GM18498 (cell line): ENCODE measurements around the gene SCAMP4.

Experiments used
- ATAC-seq: cut with Tn5 transposase; IDR thresholded peaks from one replicate; pipeline ENCODE4 v1.9.1; 2021; ENCODE audit warnings: mild to moderate bottlenecking, moderate library complexity; ENCODE audit not compliant: unreplicated experiment

SCAMP4 gene

DNA sequence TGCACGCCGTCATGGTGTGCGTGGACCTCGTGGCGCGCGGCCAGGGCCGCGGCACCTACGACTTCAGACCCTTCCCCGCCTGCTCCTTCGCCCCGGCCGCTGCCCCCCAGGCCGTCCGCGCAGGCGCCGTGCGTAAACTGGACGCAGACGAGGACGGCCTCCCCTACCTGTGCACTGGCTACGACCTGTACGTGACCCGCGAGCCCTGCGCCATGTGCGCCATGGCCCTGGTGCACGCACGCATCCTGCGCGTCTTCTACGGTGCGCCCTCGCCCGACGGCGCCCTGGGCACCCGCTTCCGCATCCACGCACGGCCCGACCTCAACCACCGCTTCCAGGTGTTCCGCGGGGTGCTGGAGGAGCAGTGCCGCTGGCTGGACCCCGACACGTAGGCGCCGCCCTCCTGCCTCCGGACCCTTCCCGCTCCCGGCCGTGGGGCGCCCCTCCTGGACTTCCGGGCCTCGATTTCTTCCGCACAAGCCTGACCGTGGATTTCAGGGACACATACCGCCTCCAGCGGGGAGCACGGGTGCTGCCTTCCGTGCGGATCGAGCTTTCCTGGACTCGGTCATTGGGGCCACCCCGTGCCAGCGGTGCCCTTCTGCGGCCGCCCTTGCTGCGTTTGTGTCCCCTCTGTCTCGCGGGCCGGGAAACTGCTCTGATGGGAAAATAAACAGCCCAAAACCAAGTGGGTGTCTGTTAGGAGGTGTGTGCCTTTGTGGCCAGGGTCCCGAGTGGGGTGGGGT is 7.7 kb downstream of the SCAMP4 start:
- ATAC-seq: no peak

DNA sequence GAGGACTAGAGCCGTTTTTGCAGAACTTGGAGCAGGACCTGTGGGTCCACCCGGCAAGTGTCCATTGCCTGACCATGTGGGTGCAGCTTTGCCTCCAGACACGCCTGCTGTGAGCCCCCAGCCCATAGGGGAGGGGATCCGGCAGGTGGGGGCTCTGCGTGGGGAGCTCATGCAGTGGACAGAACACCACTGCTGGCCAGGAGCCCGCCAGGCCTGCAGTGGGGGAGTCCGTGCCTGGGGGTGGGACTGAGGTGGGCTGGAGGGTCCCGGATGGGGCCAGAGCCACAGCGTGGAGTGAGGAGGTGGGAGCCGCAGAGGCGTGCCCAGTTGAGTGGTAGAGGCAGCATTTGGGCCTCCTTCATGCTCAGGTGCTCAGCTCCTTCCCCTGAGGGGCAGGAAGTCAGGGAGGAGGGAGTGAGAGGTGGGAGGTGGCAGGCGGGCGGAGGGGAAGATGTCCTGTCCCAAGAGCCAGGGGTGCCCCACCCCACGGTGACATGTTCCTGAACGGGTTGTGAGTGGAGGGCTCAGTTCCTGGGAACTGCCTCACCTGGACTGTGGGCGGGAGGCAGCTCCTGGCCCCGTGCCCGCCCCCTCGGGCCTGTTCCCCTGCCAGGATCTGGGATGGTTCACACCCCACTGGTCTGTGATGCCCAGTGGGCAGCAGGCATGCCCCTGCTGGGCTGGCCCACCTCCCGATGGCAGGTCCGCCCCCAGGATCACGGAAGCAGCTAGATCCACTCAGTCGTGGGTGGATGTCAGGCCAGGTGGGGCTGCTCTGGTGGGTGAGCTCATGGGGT is 8.8 kb downstream of the SCAMP4 start:
- no peak for ATAC-seq

DNA sequence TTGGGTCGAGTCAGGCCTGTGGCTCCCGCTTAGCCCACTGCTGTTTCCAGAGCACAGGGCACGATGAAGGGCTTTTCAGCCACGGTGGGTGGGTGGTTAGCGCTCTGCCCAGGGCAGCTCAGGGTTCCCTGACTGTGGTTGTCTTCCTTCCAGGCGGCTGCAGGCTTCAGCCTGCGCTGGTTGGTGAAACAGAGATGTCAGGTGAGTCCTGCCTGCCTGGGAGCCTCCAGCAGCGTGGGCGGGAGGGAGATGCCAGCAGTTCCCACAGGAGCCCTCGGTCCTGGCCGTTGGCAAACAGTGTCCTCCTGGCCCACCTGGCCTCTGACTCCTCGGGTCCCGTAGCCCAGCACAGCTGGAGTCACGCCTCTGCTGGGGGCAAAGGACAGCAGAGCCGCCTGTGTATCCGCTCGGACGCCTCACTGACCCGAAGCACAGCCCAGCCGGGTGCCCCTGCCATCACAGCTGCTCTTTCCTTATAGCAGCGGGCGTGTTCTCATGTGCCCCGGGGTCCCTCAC is 9.7 kb downstream of the SCAMP4 start:
- ATAC-seq: no peak

DNA sequence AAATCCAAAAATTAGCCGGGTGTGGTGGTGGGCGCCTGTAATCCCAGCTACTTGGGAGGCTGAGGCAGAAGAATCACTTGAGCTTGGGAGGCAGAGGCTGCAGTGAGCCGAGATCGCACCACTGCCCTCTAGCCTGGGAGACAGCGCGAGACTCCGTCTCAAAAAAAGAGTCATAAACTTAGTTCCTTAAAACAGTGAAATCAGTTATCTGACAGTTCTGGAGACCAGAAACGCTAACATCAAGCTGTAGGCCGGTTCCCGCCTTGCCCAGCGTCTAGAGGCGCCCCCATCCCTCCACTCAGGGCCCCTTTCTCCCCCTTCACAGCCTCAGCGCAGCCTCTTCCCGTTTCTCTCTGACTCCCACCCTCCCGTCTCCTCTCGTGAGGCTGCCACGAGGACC is 11.9 kb downstream of the SCAMP4 start:
- no peak for ATAC-seq

DNA sequence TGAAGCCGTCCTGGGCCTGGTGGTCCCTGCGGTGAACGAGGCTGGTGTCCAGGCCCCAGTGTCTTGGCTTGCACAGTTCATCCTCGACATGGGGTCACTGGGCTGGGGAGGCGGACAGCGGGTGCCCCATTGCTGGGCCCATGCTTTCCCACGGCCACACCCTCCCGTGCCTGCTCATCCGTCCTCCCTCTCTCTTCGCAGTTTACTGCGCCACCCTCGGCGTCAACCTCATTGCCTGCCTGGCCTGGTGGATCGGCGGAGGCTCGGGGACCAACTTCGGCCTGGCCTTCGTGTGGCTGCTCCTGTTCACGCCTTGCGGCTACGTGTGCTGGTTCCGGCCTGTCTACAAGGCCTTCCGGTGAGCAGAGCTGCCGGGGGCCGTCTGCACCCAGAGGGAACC is 12.7 kb downstream of the SCAMP4 start:
- no peak for ATAC-seq

DNA sequence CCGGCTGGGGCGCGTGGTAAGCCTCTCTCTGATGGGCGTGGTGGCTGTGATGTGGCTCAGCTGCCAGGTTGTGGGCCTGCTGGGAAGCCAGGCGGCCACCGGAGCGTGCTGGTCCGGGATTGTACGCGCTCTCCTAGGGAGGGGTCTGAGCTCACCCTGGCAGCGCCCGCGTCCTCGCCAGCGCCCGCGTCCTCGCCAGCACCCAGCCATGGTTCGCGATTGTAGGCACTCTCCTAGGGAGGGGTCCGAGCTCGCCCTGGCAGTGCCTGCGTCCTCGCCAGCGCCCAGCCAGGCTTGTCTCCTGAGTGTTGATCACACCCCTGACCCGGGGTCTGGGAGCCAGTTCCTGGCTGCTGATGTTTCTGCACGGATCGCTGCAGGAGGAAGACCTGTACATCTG is 13.8 kb downstream of the SCAMP4 start:
- ATAC-seq: no peak

DNA sequence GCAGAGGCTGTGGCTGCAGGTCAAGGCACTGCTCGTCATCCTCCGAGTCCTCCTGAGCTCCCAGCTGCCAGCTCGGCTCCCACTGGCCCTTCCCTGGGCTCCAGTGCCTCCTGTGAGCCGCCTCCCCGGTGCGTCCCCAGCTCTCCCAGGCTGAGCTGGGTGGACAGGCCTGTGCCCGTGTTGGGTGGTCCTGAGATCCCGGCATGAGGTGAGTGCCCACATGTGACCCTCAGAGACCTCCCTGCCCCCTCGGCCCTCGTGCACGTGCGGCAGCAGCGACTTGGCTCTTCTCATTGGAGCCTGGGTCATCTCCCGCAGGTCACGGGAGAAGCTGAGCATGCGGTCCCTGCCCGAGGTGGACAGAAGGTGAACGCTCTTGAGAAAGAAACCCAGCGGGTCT is 15.4 kb downstream of the SCAMP4 start:
- no peak for ATAC-seq

DNA sequence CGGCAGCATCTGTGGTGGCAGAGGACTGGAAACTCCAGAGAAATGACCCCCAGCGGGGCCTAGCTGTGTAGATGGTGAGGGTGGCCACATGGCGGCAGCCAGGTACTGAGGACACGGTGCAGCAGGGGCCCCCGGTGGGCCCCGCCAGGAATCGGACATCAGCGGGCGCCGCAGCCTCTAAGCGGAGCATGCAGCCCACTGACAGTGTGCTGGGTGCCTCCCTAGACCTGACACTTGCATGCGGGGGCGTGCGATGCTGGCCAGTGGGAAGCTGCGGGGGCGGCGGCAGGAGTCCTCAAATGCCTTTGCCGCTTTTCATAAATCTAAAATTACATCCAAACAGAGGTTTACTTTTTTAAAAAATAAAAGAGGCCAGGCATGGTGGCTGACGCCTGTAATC is 16.1 kb downstream of the SCAMP4 start:
- ATAC-seq: no peak

DNA sequence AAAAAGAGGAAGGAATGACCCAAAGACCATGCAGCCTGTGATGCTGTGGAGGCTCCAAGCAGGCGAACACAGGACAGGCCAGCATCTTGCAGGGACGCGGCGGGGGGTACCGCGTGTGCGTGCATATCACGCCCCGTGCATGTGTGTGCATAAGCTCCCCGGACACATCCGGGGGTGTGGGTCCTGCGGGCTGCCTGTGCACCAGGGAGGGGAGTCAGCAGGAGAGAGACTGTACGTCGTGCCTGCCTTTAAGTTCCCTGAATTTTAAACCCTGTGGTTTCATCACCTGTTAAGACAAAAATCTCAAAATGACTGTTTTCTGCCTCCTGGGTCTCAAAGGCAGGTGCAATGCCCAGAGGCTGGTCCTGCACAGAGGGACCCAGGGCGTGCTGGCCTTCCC is 16.6 kb downstream of the SCAMP4 start:
- ATAC-seq: no peak

DNA sequence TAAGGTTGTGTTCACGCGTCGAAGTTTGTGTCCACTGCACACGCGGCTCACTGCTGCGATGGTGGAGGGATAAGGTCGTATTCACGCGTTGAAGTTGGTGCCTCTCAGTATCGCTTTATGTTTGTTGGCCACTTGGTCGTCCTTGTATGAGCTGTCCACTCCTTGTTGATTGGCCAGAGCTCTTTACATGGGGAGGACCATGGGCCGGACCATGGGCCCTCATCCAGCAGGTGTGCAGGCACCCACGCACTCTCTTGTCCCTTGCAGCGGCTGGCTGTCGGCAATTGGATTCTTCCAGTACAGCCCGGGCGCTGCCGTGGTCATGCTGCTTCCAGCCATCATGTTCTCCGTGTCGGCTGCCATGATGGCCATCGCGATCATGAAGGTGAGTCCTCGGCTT is 17.6 kb downstream of the SCAMP4 start:
- ATAC-seq: no peak

DNA sequence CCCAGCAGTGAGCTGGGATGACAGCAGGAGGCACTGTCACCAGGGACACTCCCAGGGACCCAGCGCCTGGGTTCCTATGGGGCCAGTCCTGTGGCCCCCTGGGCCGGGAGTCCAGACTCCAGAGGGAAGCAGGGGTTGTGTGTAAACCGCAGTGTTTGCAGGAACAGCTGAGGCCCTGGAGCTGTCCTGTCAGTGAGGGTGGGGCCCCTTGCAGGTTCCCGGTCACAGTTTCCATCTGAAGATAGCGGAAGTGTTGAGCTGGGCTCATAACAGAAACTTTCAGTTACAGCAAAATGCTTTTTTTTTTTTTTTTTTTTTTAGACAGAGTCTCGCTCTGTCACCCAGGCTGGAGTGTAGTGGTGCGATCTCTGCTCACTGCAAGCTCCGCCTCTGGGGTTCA is 18.1 kb downstream of the SCAMP4 start:
- ATAC-seq: no peak

DNA sequence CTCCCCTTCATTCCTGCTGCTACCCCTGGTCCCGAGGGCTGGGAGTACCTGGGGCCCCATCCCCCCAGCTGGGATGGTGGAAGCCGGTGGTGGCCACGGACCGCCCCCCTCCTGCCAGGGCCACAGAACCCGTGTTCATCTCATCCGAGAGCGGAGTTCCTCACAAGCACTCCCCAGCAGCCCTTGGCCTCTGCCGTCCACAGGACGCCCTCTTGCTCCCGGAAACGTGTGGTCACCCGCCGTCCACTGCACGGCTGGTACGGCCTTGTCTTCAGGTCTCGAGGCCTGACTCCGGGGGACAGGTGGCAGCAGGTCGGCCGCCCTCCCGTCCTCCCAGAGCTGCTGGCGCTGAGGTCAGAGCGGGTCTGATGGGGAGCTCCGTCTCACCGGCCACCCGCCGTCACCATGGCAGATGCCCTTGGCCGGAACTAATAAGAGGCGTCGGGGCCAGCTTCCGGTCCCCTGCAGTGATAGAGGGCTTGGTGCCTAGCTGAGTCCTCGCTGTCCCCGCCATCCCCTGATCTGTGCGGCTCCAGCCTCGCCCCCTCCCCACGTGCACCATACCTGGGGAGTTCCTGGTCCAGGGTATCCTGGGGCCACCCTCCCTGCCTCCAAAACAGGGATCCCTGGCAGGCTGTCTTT is 19.2 kb downstream of the SCAMP4 start:
- ATAC-seq: no peak

DNA sequence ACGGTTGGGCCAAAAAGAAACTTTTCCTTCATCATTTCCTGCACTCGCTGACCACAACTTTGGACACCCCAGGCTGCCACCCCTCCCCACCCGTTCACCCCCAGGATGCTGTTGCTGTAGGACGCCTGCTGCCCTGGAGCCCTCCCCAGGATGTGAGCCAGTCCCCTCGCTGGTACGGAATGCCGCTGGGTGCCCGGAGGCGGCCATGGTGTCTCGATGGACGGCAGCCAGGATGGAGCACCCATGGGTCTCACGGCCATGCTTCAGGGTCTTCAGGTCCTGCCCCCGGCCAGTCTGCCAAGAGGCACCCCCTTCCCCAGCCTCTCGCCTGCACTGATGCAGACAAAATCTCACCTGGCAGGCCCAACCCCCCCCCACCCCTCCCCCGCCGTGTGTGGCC is 20.3 kb downstream of the SCAMP4 start:
- ATAC-seq: no peak

DNA sequence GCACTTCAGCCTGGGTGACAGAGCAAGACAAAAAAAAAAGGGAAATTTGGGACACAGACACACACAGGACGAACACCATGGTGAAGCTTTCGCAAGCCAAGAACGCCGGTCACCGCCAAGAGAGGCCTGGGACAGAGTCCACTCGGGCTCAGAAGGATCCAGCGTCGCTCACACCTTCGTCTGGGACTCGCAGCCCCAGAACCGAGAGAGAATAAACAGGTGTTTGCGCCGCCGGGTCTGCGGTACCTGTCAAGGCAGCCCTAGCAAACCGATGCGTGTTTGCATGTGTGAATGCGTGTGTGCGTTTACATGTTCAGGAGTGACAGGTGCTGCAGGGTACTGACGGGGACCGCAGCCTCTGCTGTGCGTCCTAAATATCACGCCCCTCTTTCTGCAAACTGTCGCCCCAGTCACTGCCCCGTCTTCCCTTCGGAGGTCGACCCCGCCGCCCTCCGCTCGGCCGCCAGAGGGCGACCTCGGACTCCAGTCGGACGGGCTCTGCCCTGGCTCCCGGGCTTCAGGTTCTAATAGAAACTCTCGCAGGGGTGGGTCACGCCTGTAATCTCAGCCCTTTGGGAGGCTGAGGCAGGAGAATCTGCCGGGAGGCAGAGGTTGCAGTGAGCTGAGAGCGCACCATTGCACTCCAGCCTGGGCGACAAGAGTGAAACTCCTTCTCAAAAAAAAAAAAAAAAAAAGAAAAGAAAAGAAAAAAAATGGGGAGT is 24.0 kb downstream of the SCAMP4 start:
- ATAC-seq: no peak

DNA sequence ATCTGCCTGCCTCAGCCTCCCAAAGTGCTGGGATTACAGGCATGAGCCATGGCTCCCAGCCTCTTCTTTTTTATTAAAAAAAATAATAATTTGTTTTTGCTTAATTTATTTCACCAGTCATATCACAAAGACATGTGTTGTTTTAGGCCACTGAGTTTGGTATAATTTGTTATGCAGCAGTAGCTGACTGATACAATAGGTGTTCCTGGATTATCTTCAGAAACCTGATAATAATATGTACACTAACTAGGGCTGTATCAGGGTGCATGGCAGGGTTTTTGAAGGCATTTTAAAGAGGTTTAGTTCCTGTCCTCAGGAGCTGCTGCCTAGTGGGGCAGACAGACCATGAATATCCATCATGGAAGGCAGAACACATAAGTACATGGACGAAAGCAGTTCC is 26.2 kb downstream of the SCAMP4 start:
- ATAC-seq: no peak

DNA sequence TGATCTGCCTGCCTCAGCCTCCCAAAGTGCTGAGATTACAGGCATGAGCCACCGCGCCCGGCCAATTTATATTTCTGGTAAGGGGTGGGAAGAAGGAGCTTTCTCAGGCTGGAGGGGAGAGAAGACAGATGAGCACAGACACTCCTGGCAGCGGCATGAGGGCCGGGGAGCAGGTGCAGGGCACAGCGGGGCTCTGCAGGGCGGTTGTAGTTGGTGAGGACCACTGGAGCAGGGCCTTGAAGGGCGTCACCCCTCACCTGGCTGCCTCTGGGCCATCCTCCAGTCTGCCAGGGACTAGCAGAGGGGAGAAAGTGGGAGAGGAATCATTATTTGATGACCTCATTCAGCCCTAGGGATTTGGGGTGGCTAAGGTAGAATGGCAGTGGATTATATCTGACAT is 27.2 kb downstream of the SCAMP4 start:
- no peak for ATAC-seq

DNA sequence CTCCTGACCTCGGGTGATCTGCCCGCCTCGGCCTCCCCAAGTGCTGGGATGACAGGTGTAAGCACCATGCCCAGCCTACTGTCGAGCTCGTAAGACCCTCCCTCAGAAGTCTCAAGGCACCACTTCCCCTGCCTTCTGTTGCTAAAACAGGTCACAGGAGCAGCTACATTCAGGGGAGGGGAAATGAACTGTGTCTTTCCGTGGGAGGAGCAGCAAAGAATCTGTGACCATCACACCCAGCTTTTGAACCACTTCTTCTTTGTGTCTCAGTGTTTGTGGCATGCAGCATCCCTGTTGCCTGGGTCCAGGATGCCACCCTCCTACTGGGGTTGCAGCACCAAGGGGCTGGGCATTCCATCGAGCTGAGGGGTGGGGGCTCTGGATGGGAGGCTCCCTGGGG is 28.0 kb downstream of the SCAMP4 start:
- ATAC-seq: no peak

DNA sequence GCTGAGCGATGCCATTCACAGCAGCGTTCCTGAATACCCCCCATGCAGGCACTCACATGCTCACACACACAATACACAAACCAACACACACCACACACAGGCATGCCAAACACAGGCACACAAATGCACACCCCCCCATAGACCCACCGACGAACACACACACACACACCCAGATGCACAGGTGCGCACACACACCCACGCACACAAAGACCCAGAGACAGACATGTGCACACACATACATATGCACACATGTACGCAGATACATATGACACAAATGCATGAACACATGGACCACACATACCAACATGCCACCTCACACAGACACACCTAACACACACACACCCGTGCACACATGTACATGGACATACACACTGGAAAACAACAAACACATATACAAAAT is 28.7 kb downstream of the SCAMP4 start:
- no peak for ATAC-seq

DNA sequence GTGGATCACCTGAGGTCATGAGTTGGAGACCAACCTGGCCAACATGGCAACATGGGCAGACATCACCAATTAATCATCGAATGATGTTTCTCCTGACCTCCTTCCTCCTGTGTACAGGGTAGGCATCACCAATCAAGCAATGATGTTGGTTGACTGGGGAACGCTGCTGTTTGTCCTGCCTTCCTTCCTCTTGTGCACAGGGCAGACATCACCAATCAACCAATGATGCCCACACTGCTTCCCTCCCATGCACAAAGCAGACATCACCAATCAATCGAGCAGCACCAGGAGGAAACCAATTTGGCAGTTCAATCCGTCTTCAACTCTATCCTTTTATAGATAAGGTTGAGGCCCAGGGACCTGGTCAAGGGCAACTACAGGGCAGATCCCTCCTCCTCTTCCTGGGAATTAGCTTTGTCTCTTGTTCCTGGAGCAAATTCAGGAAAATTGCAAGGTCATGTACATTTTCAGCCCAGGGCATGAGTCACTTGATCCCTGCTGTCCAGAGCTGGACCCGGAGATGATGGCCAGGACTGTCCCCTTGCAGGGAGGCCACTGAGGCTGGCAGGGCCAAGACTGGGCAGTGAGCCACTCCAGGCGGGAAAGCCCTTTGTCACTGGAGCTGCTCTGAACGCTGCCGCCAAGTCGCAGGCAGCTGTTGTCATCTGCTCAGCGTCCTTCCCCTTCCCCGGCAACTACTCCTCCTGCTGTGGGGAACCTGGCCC is 30.4 kb downstream of the SCAMP4 start:
- ATAC-seq: no peak

DNA sequence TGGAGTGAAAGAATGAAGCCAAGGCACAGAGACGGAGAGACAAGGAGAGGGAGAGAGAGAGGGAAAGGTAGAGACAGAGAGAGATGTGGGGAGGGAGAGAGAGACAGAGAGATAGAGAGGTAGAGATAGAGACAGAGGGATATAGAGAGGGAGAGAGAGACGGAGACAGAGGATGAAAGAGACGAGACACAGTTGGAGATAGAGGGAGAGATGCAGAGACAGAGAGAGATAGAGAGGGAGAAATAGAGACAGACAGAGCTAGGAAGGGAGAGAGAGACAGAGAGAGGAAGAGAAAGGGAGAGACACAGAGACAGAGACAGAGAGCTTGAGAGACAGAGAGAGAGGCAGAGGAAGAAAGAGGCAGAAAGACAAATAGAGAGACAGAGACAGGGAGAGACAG is 31.2 kb downstream of the SCAMP4 start:
- no peak for ATAC-seq
